Measurements from ENCODE around the gene HOXB8.

DNA sequence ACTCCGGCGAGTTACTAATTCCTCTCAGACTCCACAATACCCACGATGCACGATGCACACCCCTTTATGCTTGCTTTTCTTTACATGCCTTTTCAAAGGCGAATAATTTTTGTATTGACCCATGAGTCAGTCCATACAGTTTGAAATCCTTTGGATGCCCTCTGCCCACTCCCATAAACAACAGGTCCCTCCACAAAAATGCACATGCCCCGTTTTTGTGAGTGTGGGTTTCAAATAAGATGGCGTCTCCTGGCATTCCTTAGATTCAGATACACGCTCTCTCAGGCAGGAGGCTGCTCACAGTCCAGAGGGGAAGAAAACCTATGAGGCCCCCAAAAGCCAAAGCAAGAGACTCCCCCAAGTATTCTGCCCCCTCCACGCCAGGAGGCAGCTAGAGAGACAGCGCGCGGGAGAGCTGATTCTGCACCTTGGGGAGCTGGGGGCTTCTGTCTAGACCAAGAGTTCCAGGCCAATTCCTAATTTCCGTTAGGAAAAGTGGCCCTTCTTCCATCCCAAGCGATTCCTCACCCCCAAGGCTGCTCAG is 30.6 kb upstream of the HOXB8 start:
- TF ChIP-seq, protein P1, sequence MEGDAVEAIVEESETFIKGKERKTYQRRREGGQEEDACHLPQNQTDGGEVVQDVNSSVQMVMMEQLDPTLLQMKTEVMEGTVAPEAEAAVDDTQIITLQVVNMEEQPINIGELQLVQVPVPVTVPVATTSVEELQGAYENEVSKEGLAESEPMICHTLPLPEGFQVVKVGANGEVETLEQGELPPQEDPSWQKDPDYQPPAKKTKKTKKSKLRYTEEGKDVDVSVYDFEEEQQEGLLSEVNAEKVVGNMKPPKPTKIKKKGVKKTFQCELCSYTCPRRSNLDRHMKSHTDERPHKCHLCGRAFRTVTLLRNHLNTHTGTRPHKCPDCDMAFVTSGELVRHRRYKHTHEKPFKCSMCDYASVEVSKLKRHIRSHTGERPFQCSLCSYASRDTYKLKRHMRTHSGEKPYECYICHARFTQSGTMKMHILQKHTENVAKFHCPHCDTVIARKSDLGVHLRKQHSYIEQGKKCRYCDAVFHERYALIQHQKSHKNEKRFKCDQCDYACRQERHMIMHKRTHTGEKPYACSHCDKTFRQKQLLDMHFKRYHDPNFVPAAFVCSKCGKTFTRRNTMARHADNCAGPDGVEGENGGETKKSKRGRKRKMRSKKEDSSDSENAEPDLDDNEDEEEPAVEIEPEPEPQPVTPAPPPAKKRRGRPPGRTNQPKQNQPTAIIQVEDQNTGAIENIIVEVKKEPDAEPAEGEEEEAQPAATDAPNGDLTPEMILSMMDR (conservative IDR thresholded peaks at IDR 0.05; ENCODE audit: low read depth, low read length), result no peak
- TF ChIP-seq EZH2 (IDR thresholded peaks at IDR 0.05; ENCODE audit: low read length, unreplicated experiment) (no peak), EZH2phosphoT487 (IDR thresholded peaks at IDR 0.05; ENCODE audit: borderline replicate concordance, low read length) (no peak)

Data from PC-3 (cell line).